ENCODE measurements around the gene FABP6. TPM values are rescaled to one million over a fixed set of nuclear protein-coding genes. Genes with fewer than 3 reads are reported as not detected.

Gene FABP6
- total RNA-seq, 1 experiment from 2014 or later = 0.31 TPM

GRCh38 chr5:160235731-160236130, 6.4 kb downstream of the FABP6 start:
- Histone ChIP-seq H3K4me1 (ENCODE audit: control insufficient read depth, insufficient read depth, low read length) (peaks cover 3% of the 10 kb centered on the region; the same call in 1 of the 2 replicates), H3K4me3 (ENCODE audit: low read depth in 2 of 2, low read length in 2 of 2) (no peak overlapping the region), H3K27me3 (ENCODE audit: control insufficient read depth, insufficient read depth, low read length) (no peaks in the 10 kb centered on the region), H3K9me3 (ENCODE audit: control insufficient read depth, insufficient read depth, low read depth, low read length) (no peaks in the 10 kb centered on the region), H3K36me3 (ENCODE audit: control insufficient read depth, insufficient read depth, low read length) (no peaks in the 10 kb centered on the region), H3K27ac (ENCODE audit: low read length) (no peak overlapping the region)
- DNase-seq (ENCODE audit: low read depth, low spot score) (no peak), ATAC-seq (no peak)
- BruUV-seq (replicated peaks) = no TSS peak
- ChIA-PET POLR2A (no interaction called here), CTCF (interaction anchor here (0.7 kb wide), 1 partner anchor 200 kb away, joined by 5 read pairs; no protein-coding TSS in a partner anchor)
- in situ Hi-C loops (cut with HindIII; ENCODE audit: low pct_unique_long_range_greater_than_20kb, low sequenced_read_pairs) (no loop called here), intact Hi-C loops (cut with micrococcal nuclease; ENCODE audit: unreplicated experiment) (no loop called here)
- TF ChIP-seq REST (IDR thresholded peaks at IDR 0.05; ENCODE audit: insufficient read depth in 1 of 2, low read depth in 2 of 2, low read length in 1 of 2) (no peak), TCF7L2 (IDR thresholded peaks at IDR 0.05; ENCODE audit: low read depth, low read length) (no peak), POLR2AphosphoS5 (IDR thresholded peaks at IDR 0.05; ENCODE audit: low read depth, low read length) (no peak), SIN3A (IDR thresholded peaks at IDR 0.05; ENCODE audit: borderline replicate concordance, insufficient read depth, low read depth, low read length) (no peak), CTCF (IDR thresholded peaks at IDR 0.05) (no peak)

- ChIA-PET POLR2A (no interaction called here), CTCF (no interaction called here)
- BruUV-seq (replicated peaks) = no TSS peak
- in situ Hi-C loops (cut with HindIII; ENCODE audit: low pct_unique_long_range_greater_than_20kb, low sequenced_read_pairs) = no loop called here
- DNase-seq (ENCODE audit: low read depth, low spot score) (no peak), ATAC-seq (no peak)
- Histone ChIP-seq H3K4me1 (ENCODE audit: control insufficient read depth, insufficient read depth, low read length) (no peaks in the 10 kb centered on the region), H3K36me3 (ENCODE audit: control insufficient read depth, insufficient read depth, low read length) (no peaks in the 10 kb centered on the region), H3K27ac (ENCODE audit: low read length) (no peak overlapping the region), H3K4me3 (ENCODE audit: low read depth in 2 of 2, low read length in 2 of 2) (no peak overlapping the region), H3K27me3 (ENCODE audit: control insufficient read depth, insufficient read depth, low read length) (no peaks in the 10 kb centered on the region), H3K9me3 (ENCODE audit: control insufficient read depth, insufficient read depth, low read depth, low read length) (no peaks in the 10 kb centered on the region)
- no peak for TF ChIP-seq CTCF (IDR thresholded peaks at IDR 0.05)
- no peak for TF ChIP-seq POLR2AphosphoS5 (IDR thresholded peaks at IDR 0.05; ENCODE audit: low read depth, low read length)
- no peak for TF ChIP-seq TCF7L2 (IDR thresholded peaks at IDR 0.05; ENCODE audit: low read depth, low read length)
- no peak for TF ChIP-seq REST (IDR thresholded peaks at IDR 0.05; ENCODE audit: insufficient read depth in 1 of 2, low read depth in 2 of 2, low read length in 1 of 2)
- intact Hi-C loops (cut with micrococcal nuclease; ENCODE audit: unreplicated experiment) = no loop called here
These were observed 8.3 kb downstream of the FABP6 start for GRCh38 chr5:160237571-160238093.
